ENCODE data around the gene FEN1.

The FEN1 gene

GRCh38 chr11:61805146-61805545, 12.4 kb downstream of the FEN1 start:
- Histone ChIP-seq H3K36me3 (replicated peaks) (peaks cover 57% of the 10 kb centered on the region), H3K27ac (no peak overlapping the region), H3K27me3 (replicated peaks) (no peaks in the 10 kb centered on the region), H3K4me3 (ENCODE audit: low read depth, low read length) (no peak overlapping the region)
- no peak for TF ChIP-seq CTCF (IDR thresholded peaks at IDR 0.05; ENCODE audit: low read depth, low read length, missing control alignments)
- in situ Hi-C loops (cut with HindIII; ENCODE audit: low pct_ligation_motif_present, low sequenced_read_pairs) = no loop called here
- DNase-seq = no peak

- no peak for TF ChIP-seq CTCF (IDR thresholded peaks at IDR 0.05; ENCODE audit: low read depth, low read length, missing control alignments)
- Histone ChIP-seq H3K36me3 (replicated peaks) (peaks cover 70% of the 10 kb centered on the region), H3K27ac (no peak overlapping the region), H3K4me3 (ENCODE audit: low read depth, low read length) (no peak overlapping the region), H3K27me3 (replicated peaks) (no peaks in the 10 kb centered on the region)
- DNase-seq = no peak
- in situ Hi-C loops (cut with HindIII; ENCODE audit: low pct_ligation_motif_present, low sequenced_read_pairs) = no loop called here
Observed at GRCh38 chr11:61806785-61807184, 14.1 kb downstream of the FEN1 start.

- Histone ChIP-seq H3K4me3 (ENCODE audit: low read depth, low read length) (no peak overlapping the region), H3K27me3 (replicated peaks) (no peaks in the 10 kb centered on the region), H3K36me3 (replicated peaks) (peaks cover 58% of the 10 kb centered on the region), H3K27ac (no peak overlapping the region)
- no peak for TF ChIP-seq CTCF (IDR thresholded peaks at IDR 0.05; ENCODE audit: low read depth, low read length, missing control alignments)
- no peak for DNase-seq
- in situ Hi-C loops (cut with HindIII; ENCODE audit: low pct_ligation_motif_present, low sequenced_read_pairs) = no loop called here
Observed at GRCh38 chr11:61810671-61811175, 18.0 kb downstream of the FEN1 start.

GRCh38 chr11:61811831-61812230, 19.1 kb downstream of the FEN1 start:
- no peak for TF ChIP-seq CTCF (IDR thresholded peaks at IDR 0.05; ENCODE audit: low read depth, low read length, missing control alignments)
- in situ Hi-C loops (cut with HindIII; ENCODE audit: low pct_ligation_motif_present, low sequenced_read_pairs) = no loop called here
- H3K27ac ChIP-seq = no peak overlapping the region
- H3K36me3 ChIP-seq (replicated peaks) = peaks cover 52% of the 10 kb centered on the region
- DNase-seq = no peak
- no peak overlapping the region for H3K4me3 ChIP-seq (ENCODE audit: low read depth, low read length)
- no peaks in the 10 kb centered on the region for H3K27me3 ChIP-seq (replicated peaks)

GRCh38 chr11:61812736-61813411, 20.2 kb downstream of the FEN1 start:
- no peak for DNase-seq
- in situ Hi-C loops (cut with HindIII; ENCODE audit: low pct_ligation_motif_present, low sequenced_read_pairs) = no loop called here
- H3K36me3 ChIP-seq (replicated peaks) = peaks cover 45% of the 10 kb centered on the region
- H3K4me3 ChIP-seq (ENCODE audit: low read depth, low read length) = no peak overlapping the region
- TF ChIP-seq CTCF (IDR thresholded peaks at IDR 0.05; ENCODE audit: low read depth, low read length, missing control alignments) = no peak
- H3K27me3 ChIP-seq (replicated peaks) = no peaks in the 10 kb centered on the region
- H3K27ac ChIP-seq = no peak overlapping the region
